CD4-positive, alpha-beta T cell (primary cell): Measurements from ENCODE around the gene HS3ST4. TPM values are rescaled to one million over a fixed set of nuclear protein-coding genes. Genes with fewer than 3 reads are reported as not detected.

Experiments used
- ATAC-seq: fragments of 200-7000 bp; cut with Tn5 transposase; one replicate; pipeline ENCODE4 v1.10.0; 2022; ENCODE audit warnings: mild to moderate bottlenecking; ENCODE audit not compliant: poor library complexity
- CTCF ChIA-PET: fragments of 350-600 bp; sonication (Branson Sonifier 250); formaldehyde crosslinking; loops from one replicate; lab custom pipeline; 2021; ENCODE audit warnings: antibody characterized with exemption, inconsistent platforms; lab: Charles Lee
- POLR2A ChIA-PET: fragments of 350-600 bp; sonication (Branson Sonifier 250); formaldehyde crosslinking; loops from one replicate; lab custom pipeline; 2021; ENCODE audit warnings: antibody characterized with exemption, inconsistent platforms; lab: Charles Lee
- DNase-seq, 14 experiments: peaks; one replicate each; pipeline ENCODE4 v3.0.0-alpha.2; 2013 to 2020; ENCODE audit warnings: mixed read lengths in 2 of 14
- H3K27ac ChIP-seq, 2 donors: one replicate each; pipeline versions ENCODE4 v1.5.1 to v1.7.0; 2013; ENCODE audit warnings: low read length in 2 of 2, low read depth in 1 of 2, mild to moderate bottlenecking in 1 of 2
- H3K27me3 ChIP-seq, 2 experiments: 1 replicate in 1 of 2; 2 replicates in 1 of 2; pipeline versions ENCODE4 v1.6.1 to v1.7.0; 2013; ENCODE audit warnings: low read length in 2 of 2, control low read depth in 1 of 2, mild to moderate bottlenecking in 1 of 2, moderate library complexity in 1 of 2; ENCODE audit not compliant: insufficient read depth in 2 of 2, control insufficient read depth in 1 of 2
- H3K36me3 ChIP-seq: one replicate; pipeline ENCODE4 v1.6.1; 2013; ENCODE audit warnings: low read length, control low read depth; ENCODE audit not compliant: insufficient read depth
- H3K4me1 ChIP-seq: one replicate; pipeline ENCODE4 v1.6.1; 2013; ENCODE audit warnings: low read length, control low read depth; ENCODE audit not compliant: insufficient read depth
- H3K4me3 ChIP-seq: one replicate; pipeline ENCODE4 v1.5.1; 2013; ENCODE audit warnings: mild to moderate bottlenecking, low read length, moderate library complexity
- H3K9me3 ChIP-seq, 2 experiments: 1 replicate in 1 of 2; 2 replicates in 1 of 2; pipeline versions ENCODE4 v1.6.1 to v1.7.0; 2013; ENCODE audit warnings: low read length in 2 of 2, mild to moderate bottlenecking in 2 of 2, control low read depth in 1 of 2, moderate library complexity in 1 of 2; ENCODE audit not compliant: control insufficient read depth in 1 of 2, insufficient read depth in 1 of 2
- H3K27ac Mint-ChIP-seq: one replicate; pipeline ENCODE4 v1.8.0; 2020; ENCODE audit warnings: mixed read lengths
- H3K27me3 Mint-ChIP-seq: one replicate; pipeline ENCODE4 v1.8.0; 2021; ENCODE audit warnings: mixed read lengths
- H3K36me3 Mint-ChIP-seq: one replicate; pipeline ENCODE4 v1.8.0; 2021; ENCODE audit warnings: low read depth, mixed read lengths
- H3K4me1 Mint-ChIP-seq: one replicate; pipeline ENCODE4 v1.8.0; 2021; ENCODE audit warnings: low read depth, mixed read lengths
- H3K4me3 Mint-ChIP-seq: one replicate; pipeline ENCODE4 v1.8.0; 2020; ENCODE audit warnings: mild to moderate bottlenecking, mixed read lengths
- H3K9me3 Mint-ChIP-seq: one replicate; pipeline ENCODE4 v1.8.0; 2020; ENCODE audit warnings: mixed read lengths
- CTCF ChIP-seq: fragments of 200-600 bp; IDR thresholded peaks from one replicate; pipeline ENCODE4 v1.8.0; 2022; ENCODE audit warnings: antibody characterized with exemption, mild to moderate bottlenecking
- intact Hi-C, 2 experiments: fragments of 100-400 bp; cut with DNase I in 1 of 2; cut with micrococcal nuclease in 1 of 2; formaldehyde crosslinking; loops; one replicate each; pipeline versions ENCODE4 v1.15.1 to v1.9.0; 2023 to 2025; cut with DNase I, micrococcal nuclease
- total RNA-seq, 174 experiments: library from RNA in 2 of 174; stranded (reverse) in 2 of 174; gene quantifications; one replicate each; pipeline ENCODE4 v1.2.3 and lab custom pipeline; 2021 to 2026

HS3ST4 gene
- total RNA-seq, 2 experiments from 2014 or later, result not detected

DNA sequence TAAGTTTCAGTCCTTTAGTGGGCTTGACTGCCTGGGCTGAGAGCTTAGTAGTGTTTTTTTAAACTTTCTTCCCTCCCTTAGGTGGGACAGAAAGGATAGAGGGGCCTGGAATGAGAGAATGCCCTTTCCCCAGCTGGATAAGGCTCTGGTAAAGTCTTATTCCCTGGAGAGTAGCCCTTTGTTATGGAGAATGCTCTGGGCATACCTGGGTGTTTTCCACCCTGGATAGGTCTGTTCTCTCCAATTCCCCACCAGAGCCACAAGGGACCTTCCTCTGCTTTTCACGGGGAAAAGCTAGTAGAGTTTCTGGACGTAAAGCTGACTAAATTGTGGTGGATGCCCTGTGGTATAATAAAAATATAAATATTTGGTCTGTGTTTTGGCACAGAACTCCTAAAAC is 164.1 kb downstream of the HS3ST4 start:
- no peaks in the 10 kb centered on the region for H3K9me3 ChIP-seq
- H3K27me3 ChIP-seq, result peaks cover 0 to 10% of the 10 kb centered on the region in 2 experiments
- peaks cover 65% of the 10 kb centered on the region for H3K27me3 Mint-ChIP-seq
- H3K36me3 ChIP-seq, result no peaks in the 10 kb centered on the region
- ATAC-seq, result no peak
- H3K27ac Mint-ChIP-seq, result no peak overlapping the region
- DNase-seq, result no peak
- no peaks in the 10 kb centered on the region for H3K4me1 ChIP-seq
- intact Hi-C loops, result no loop called here
- ChIA-PET CTCF (no interaction called here), POLR2A (no interaction called here)
- H3K4me3 Mint-ChIP-seq, result no peak overlapping the region
- TF ChIP-seq CTCF, result no peak
- peaks cover 4% of the 10 kb centered on the region for H3K9me3 Mint-ChIP-seq
- no peak overlapping the region for H3K27ac ChIP-seq
- no peaks in the 10 kb centered on the region for H3K4me1 Mint-ChIP-seq
- H3K36me3 Mint-ChIP-seq, result no peaks in the 10 kb centered on the region
- H3K4me3 ChIP-seq, result no peak overlapping the region

DNA sequence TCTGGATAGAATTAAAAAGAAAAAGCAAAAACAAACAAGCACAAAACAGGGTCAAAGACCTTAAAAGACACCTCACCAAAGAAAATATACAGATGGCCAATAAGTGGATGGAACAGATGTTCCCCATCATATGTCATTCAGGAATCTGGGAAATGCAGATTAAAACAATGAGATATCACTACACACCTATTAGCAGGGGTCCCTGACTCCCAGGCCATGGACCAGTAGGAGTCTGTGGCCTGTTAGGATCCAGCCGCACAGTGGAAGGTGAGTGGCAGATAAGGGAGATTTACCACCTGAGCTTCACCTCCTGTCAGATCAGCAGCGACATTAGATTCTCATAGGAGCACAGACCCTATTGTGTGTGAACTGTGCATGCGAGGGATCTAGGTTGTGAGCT is 167.9 kb downstream of the HS3ST4 start:
- no peaks in the 10 kb centered on the region for H3K36me3 ChIP-seq

DNA sequence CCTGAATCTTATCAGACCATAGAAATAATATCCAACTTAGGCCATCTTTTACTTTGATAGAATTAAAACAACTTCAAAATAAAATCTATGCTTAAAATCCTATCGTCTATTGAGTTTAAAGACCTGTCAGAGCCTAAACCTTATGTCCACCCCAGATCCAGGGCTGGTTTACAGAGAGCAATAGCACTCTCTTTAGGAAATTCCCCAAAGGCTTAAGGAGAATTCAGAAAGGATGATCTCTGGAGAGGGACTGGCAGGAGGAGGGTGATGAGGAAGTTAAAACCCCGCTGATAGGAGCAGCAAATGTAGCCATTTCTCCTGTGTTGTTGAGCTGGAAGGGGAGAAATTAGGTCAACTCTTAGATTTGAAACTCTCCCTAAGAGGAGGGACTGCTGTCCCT is 175.3 kb downstream of the HS3ST4 start:
- H3K4me3 ChIP-seq, result no peak overlapping the region
- Mint-ChIP-seq H3K27me3 (peaks cover 45% of the 10 kb centered on the region), H3K9me3 (peaks cover 4% of the 10 kb centered on the region), H3K4me1 (no peaks in the 10 kb centered on the region), H3K27ac (no peak overlapping the region), H3K4me3 (no peak overlapping the region), H3K36me3 (no peaks in the 10 kb centered on the region)
- no peaks in the 10 kb centered on the region for H3K36me3 ChIP-seq
- POLR2A ChIA-PET, result no interaction called here
- DNase-seq, result no peak
- peaks cover 0 to 4% of the 10 kb centered on the region in 2 experiments for H3K9me3 ChIP-seq
- ATAC-seq, result no peak
- no peaks in the 10 kb centered on the region for H3K27me3 ChIP-seq
- intact Hi-C loops, result no loop called here
- CTCF ChIA-PET, result no interaction called here
- H3K4me1 ChIP-seq, result no peaks in the 10 kb centered on the region
- no peak overlapping the region for H3K27ac ChIP-seq
- no peak for TF ChIP-seq CTCF

More for the DNA sequence above, 167.9 kb downstream of the HS3ST4 start:
- POLR2A ChIA-PET, result no interaction called here
- Mint-ChIP-seq H3K27ac (no peak overlapping the region), H3K36me3 (no peaks in the 10 kb centered on the region), H3K9me3 (peaks cover 4% of the 10 kb centered on the region), H3K27me3 (peaks cover 68% of the 10 kb centered on the region), H3K4me3 (no peak overlapping the region), H3K4me1 (no peaks in the 10 kb centered on the region)
- H3K27me3 ChIP-seq, result peaks cover 0 to 10% of the 10 kb centered on the region in 2 experiments
- no peak for ATAC-seq
- H3K27ac ChIP-seq, result no peak overlapping the region
- no peaks in the 10 kb centered on the region for H3K4me1 ChIP-seq
- intact Hi-C loops, result no loop called here
- DNase-seq, result no peak
- H3K4me3 ChIP-seq, result no peak overlapping the region
- no peak for TF ChIP-seq CTCF
- CTCF ChIA-PET, result no interaction called here
- H3K9me3 ChIP-seq, result peaks cover 0 to 4% of the 10 kb centered on the region in 2 experiments
